GM12864 (cell line): ENCODE results near the gene HELZ2.
"Not testable (repeated sequence)": the region's sequence is repeated elsewhere in the genome, so short reads cannot be mapped to it uniquely, and the experiment has no call there.

Source experiments
- DNase-seq: peaks from one replicate; pipeline ENCODE4 v3.0.0-alpha.2; 2011; ENCODE audit warnings: low read depth
- H3K4me3 ChIP-seq: 2 replicates; pipeline ENCODE4 v1.5.1; 2011; ENCODE audit warnings: mild to moderate bottlenecking, low read depth, low read length, control low read depth
- TF ChIP-seq, protein P1 (sequence below): IDR thresholded peaks from 2 replicates; pipeline ENCODE4 v1.5.1; 2011; ENCODE audit warnings: low read depth, mild to moderate bottlenecking, moderate library complexity, low read length, control low read depth, inconsistent platforms; ENCODE audit errors: missing control alignments

Gene HELZ2

DNA sequence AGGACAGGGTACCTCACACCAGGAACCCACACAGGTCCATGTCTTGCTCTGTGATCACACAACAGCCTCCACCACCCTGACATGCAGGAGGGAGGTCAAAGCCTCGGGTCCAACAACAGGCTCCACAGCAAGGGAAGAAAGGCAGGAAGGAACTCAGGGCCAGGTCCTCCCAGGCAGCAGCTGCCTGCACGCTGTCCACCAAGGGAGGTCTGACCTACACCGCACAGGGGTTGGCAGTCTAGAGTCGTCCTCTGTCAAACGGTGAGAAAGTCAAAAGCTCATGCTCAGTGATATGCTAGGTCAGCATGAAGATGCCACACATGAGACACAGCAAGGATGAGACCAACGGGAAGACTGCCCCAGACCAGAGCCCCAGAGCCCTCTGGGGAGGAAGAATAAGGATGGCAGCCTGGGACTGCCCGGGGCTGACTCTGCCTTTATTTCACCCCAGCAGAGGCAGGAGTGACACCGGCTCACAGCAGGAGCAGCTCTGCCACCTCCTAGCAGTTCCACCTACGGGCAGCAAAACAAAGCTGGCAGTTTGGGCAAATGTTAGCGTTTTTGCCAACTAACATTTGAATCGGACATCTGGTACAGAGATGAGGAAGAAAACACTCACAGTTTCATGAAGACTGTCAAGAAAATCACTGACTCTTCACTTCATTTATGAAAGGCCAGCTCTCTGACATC, 44.4 kb upstream of the HELZ2 start:
- DNase-seq = no peak
- TF ChIP-seq, protein P1, sequence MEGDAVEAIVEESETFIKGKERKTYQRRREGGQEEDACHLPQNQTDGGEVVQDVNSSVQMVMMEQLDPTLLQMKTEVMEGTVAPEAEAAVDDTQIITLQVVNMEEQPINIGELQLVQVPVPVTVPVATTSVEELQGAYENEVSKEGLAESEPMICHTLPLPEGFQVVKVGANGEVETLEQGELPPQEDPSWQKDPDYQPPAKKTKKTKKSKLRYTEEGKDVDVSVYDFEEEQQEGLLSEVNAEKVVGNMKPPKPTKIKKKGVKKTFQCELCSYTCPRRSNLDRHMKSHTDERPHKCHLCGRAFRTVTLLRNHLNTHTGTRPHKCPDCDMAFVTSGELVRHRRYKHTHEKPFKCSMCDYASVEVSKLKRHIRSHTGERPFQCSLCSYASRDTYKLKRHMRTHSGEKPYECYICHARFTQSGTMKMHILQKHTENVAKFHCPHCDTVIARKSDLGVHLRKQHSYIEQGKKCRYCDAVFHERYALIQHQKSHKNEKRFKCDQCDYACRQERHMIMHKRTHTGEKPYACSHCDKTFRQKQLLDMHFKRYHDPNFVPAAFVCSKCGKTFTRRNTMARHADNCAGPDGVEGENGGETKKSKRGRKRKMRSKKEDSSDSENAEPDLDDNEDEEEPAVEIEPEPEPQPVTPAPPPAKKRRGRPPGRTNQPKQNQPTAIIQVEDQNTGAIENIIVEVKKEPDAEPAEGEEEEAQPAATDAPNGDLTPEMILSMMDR = peak; percentile 8

DNA sequence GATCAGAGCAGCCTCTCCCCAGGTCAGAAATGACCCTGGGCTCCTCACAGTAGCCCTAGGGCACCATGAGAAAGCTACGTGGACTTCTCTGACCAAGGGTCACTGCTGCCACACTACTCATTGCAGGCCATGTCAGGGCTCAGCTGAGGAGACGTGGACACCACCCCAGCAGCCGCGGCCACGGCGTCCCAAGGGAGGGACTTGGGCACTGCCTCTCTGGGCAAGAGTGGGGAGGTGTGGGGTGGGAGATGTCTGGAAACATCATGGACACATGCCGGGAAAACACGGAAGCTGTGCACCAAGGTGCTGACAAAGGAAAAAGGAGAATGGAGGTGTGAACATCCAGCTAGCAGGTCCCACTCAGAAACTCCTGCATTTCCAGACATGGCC, 43.8 kb upstream of the HELZ2 start:
- no peak for DNase-seq
- H3K4me3 ChIP-seq = no peak overlapping the region
- TF ChIP-seq, protein P1 = no peak

More for the DNA sequence above, 44.4 kb upstream of the HELZ2 start:
- no peak overlapping the region for H3K4me3 ChIP-seq

DNA sequence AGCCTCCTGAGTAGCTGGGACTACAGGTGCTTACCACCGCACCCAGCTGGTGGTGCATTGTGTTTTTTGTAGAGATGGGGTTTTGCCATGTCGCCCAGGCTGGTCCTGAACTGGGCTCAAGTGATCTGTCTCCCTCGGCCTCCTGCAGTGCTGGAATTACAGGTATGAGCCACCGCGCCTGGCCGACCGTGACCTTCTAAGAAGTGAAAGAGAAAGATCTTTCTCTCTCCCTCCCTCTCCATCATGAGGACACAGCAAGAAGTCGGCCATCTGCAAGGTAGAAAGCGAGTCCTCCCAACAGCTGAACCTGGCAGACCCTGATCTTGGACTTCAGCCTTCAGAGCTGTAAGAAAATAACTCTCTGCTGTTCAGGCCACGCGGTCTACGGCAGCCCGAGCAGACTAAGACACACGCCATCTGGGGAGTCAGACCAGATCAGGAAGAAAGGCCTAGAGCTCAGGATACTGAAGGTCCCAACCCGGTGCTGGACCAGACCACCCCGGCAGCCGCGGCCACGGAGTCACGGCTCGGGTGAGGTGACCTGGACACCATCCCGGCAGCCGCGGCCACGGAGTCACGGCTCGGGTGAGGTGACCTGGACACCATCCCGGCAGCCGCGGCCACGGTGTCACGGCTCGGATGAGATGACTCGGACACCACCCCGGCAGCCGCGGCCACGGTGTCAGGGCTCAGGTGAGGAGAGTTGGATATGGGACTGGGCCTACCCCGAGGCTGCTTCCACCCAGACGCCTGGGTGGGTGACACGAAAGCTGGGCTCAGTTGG, 43.2 kb upstream of the HELZ2 start:
- TF ChIP-seq, protein P1 = no peak
- no peak for DNase-seq
- no peak overlapping the region for H3K4me3 ChIP-seq

DNA sequence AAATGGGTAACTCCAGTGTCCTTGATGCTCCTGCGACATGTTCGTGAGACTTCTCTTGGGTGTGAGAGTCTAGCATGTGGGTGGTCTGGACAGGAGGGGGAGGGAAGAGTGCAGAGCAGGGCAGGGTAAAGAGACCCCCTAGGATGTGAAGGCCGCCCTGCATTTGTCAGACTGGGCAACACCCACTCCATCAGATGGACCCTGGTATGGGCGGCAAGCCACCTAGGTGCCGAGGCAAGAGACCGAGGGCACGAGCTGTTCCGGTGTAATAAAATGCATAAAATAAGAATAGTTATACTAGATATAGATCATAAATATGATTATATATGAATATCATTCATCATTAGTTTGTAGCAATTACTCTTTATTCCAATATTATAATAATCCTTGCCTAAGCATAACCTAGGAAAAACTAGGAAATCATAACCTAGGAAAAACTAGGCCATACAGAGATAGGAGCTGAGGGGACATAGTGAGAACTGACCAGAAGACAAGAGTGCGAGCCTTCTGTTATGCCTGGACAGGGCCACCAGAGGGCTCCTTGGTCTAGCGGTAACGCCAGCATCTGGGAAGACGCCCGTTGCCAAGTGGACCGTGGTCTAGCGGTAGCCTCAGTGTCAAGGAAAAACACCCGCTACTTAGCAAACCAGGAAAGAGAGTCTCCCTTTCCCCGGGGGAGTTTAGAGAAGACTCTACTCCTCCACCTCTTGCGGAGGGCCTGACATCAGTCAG, 40.0 kb upstream of the HELZ2 start:
- not testable (repeated sequence) for DNase-seq, H3K4me3 ChIP-seq
- TF ChIP-seq, protein P1 = peak; percentile 16

DNA sequence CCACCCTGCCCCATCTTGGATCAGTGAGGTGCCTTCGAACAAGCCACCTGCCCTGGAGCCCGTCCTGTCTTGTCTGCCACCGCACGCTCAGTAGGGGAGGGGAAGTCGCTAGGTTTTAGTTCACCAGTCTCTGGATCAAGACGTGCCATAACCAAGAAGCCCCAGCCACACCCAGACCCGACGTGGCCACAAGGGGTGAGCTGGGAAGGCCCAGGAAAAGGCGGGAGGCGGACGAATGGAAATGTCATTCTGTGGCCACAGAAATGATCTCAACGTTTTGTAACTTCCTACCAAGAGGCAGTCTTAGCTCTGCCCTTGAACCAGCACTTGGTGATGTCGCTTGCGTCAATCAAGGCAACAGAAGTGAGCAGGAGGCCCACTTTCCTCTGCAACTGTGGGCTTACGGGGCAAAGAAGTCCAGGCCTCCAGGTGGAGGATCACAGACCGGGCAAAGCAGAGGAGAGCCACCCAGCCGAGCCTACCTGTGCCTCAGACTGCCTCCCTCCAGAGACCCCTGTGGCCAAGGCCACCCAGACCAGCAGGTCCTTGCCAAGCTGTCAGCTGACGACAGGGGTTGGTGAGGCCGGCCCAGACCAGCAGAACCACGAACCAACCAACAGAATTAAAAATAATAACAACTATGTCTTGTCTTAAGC, 38.4 kb upstream of the HELZ2 start:
- TF ChIP-seq, protein P1 = no peak
- DNase-seq = no peak
- H3K4me3 ChIP-seq = no peak overlapping the region

DNA sequence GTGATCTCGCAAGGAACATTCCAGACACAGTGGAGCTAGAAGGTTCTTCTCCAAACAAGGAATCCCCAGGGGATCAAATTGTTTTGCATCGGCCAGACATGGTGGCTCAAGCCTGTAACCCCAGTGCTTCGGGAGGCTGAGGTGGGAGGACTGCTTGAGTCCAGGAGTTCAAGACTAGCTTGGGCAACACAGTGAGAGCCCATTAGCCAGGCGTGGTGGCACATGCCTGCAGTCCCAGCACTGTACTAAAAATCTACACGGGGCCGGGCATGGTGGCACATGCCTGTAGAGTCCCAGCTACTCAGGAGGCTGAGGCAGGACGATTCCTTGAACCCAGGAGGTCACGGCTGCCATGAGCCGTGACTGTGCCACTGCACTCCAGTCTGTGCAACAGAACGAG, 37.6 kb upstream of the HELZ2 start:
- no peak for DNase-seq
- TF ChIP-seq, protein P1 = no peak
- no peak overlapping the region for H3K4me3 ChIP-seq
